Activated CD4-positive, alpha-beta memory T cell treated with anti-CD3 and anti-CD28 coated beads for 36 hours (primary cell): ENCODE measurements around the gene TEX101. TPM values are rescaled to one million over a fixed set of nuclear protein-coding genes. Genes with fewer than 3 reads are reported as not detected.

Experiments
- CTCF ChIA-PET: fragments of 350-600 bp; sonication (Branson Sonifier 250); formaldehyde crosslinking; loops from one replicate; lab custom pipeline; 2021; ENCODE audit warnings: antibody characterized with exemption, inconsistent platforms; lab: Charles Lee
- POLR2A ChIA-PET: fragments of 350-600 bp; sonication (Branson Sonifier 250); formaldehyde crosslinking; loops from one replicate; lab custom pipeline; 2021; ENCODE audit warnings: antibody characterized with exemption; lab: Charles Lee
- DNase-seq: peaks from one replicate; pipeline ENCODE4 v3.0.0-alpha.2; 2020
- H3K27ac Mint-ChIP-seq: one replicate; pipeline ENCODE4 v1.8.0; 2021; ENCODE audit warnings: mixed read lengths
- H3K27me3 Mint-ChIP-seq: one replicate; pipeline ENCODE4 v1.8.0; 2021; ENCODE audit warnings: mixed read lengths
- H3K36me3 Mint-ChIP-seq: one replicate; pipeline ENCODE4 v1.8.0; 2021; ENCODE audit warnings: mixed read lengths
- H3K4me1 Mint-ChIP-seq: one replicate; pipeline ENCODE4 v1.8.0; 2021; ENCODE audit warnings: low read depth, mixed read lengths
- H3K4me3 Mint-ChIP-seq: one replicate; pipeline ENCODE4 v1.8.0; 2021; ENCODE audit warnings: mild to moderate bottlenecking, mixed read lengths
- H3K9me3 Mint-ChIP-seq: one replicate; pipeline ENCODE4 v1.8.0; 2021; ENCODE audit warnings: mixed read lengths
- intact Hi-C: fragments of 100-400 bp; cut with micrococcal nuclease; formaldehyde crosslinking; loops from one replicate; pipeline ENCODE4 v1.15.1; 2023
- total RNA-seq, 2 experiments: library from RNA; stranded (reverse); gene quantifications; one replicate each; pipeline ENCODE4 v1.2.3, GENCODE V29; 2021

TEX101 gene
- total RNA-seq, 2 experiments from 2014 or later = not detected

DNA sequence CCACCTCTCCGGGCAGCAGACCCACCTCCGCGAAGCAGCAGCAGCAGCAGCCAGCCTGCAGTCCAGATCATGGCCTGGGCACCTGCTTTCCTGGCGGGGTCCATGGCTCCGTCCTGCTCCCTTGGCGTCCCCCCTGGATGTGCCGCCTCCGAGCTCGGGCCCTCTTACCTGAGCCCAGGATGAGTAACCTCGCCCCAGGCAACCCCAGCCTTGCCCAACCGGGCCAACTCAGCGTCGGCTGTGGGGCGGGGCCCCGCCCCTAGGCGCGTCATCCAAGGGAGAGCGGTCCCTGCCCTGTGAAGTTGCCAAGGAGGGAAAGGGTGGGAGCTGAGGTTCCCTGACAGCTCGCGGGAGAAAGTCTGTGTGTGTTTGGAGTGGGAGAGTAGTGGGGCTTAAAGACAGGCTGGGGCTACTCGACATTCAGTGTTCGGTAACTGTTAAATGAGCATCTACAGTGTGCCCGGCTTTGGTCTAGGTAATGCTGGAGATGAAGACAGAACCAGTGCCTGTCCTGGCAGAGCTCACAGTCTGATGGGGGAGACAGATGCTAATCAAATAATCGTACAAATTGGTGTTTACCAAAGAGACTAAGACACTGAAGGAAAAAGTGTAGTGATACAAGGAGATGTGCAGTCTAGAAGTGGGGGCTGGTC lies 50.9 kb downstream of the TEX101 start, which contains the start of gene LYPD3:
Gene LYPD3 (minus strand): TSS at position 141 of the 653 bp plus-strand sequence. CDS start 37 bp downstream, at position 104.
- Mint-ChIP-seq H3K4me3 (peak within 1 kb of the TSS; percentile 90), H3K4me1 (peaks cover 59% of the 10 kb centered on the region), H3K27me3 (no peaks in the 10 kb centered on the region), H3K27ac (peak within 1 kb of the TSS; percentile 82), H3K36me3 (no peaks in the 10 kb centered on the region), H3K9me3 (no peaks in the 10 kb centered on the region)
- ChIA-PET CTCF (interaction anchor here (10.3 kb wide), 1 partner anchor 18 kb away, joined by 86 read pairs; no protein-coding TSS in a partner anchor), POLR2A (interaction anchor here (1.1 kb wide), 1 partner anchor 38 kb away, joined by 4 read pairs; no protein-coding TSS in a partner anchor)
- no peak for DNase-seq
- intact Hi-C loops = loop anchor here (10.0 kb wide), 1 partner anchor 319 kb away; the partner anchor contains the start of gene KCNN4

DNA sequence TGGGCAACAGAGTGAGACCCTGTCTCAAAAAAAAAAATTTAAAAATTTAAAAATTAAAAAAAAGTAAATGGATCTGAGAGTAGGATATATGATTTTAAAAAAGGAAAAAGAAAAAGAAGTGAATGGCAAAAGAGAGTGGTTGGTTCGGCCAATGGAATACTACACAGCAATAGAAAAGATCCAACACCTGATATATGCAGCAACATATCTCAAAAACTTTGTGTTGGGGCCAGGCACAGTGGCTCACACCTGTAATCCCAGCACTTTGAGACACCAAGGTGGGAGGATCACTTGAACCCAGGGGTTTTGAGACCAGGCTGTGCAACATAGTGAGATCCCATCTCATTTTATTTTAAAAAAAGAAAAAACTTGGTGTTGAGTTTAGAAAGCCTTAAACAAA lies 52.1 kb downstream of the TEX101 start:
- Mint-ChIP-seq H3K4me1 (peaks cover 59% of the 10 kb centered on the region), H3K27ac (no peak overlapping the region), H3K9me3 (no peaks in the 10 kb centered on the region), H3K36me3 (no peaks in the 10 kb centered on the region), H3K27me3 (no peaks in the 10 kb centered on the region), H3K4me3 (no peak overlapping the region)
- POLR2A ChIA-PET = no interaction called here
- CTCF ChIA-PET = interaction anchor here (2.6 kb wide), 1 partner anchor 20 kb away, joined by 5 read pairs; no protein-coding TSS in a partner anchor
- intact Hi-C loops = loop anchor here (10.0 kb wide), 1 partner anchor 318 kb away; the partner anchor contains the start of gene KCNN4
- no peak for DNase-seq

- H3K27me3 Mint-ChIP-seq = no peaks in the 10 kb centered on the region
- no peaks in the 10 kb centered on the region for H3K9me3 Mint-ChIP-seq
- DNase-seq = no peak
- peaks cover 54% of the 10 kb centered on the region for H3K4me1 Mint-ChIP-seq
- H3K36me3 Mint-ChIP-seq = no peaks in the 10 kb centered on the region
- H3K4me3 Mint-ChIP-seq = no peak overlapping the region
- H3K27ac Mint-ChIP-seq = peak overlapping the region; percentile 14
- POLR2A ChIA-PET = no interaction called here
- intact Hi-C loops = loop anchor here (10.0 kb wide), 1 partner anchor 318 kb away; the partner anchor contains the start of gene KCNN4
- CTCF ChIA-PET = interaction anchor here (0.7 to 2.6 kb wide), 3 partner anchors 20 to 53 kb away, joined by 3 to 5 read pairs (median 5); partner anchors contain the start of gene PHLDB3
Measured at GRCh38 chr19:43467276-43467675, 52.6 kb downstream of the TEX101 start.

DNA sequence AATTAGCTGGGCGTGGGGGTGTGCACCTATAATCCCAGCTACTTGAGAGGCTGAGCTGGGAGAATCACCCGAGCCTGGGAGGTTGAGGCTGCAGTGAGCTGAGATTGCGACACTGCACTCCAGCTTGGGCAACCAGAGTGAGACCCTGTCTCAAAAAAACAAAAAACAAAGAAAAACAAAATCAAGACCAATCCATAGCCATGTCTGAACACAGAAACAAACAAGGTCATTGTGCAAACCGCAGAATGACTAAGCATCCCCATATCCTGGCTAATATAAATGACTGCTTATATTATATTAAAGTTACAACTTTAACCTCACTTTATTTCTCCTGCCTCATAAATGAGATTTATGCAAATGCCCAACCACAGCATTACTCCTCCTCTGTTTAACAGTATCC lies 53.0 kb downstream of the TEX101 start:
- CTCF ChIA-PET = interaction anchor here (0.7 to 2.6 kb wide), 3 partner anchors 21 to 52 kb away, joined by 3 to 5 read pairs (median 5); partner anchors contain the start of gene PHLDB3
- Mint-ChIP-seq H3K27me3 (no peaks in the 10 kb centered on the region), H3K36me3 (no peaks in the 10 kb centered on the region), H3K4me3 (no peak overlapping the region), H3K9me3 (no peaks in the 10 kb centered on the region), H3K27ac (peak overlapping the region; percentile 53), H3K4me1 (peaks cover 50% of the 10 kb centered on the region)
- DNase-seq = no peak
- POLR2A ChIA-PET = no interaction called here
- intact Hi-C loops = loop anchor here (10.0 kb wide), 1 partner anchor 317 kb away; the partner anchor contains the start of gene KCNN4

Other genes starting within 250 kb of the TEX101 start
- gene PSG5, start 228.4 kb upstream of the TEX101 start, total RNA-seq = not detected
- not detected for gene PSG4, start 209.3 kb upstream of the TEX101 start, total RNA-seq
- gene PSG9, start 145.4 kb upstream of the TEX101 start, total RNA-seq = not detected
- not detected for gene CD177, start 61.2 kb upstream of the TEX101 start, total RNA-seq
- gene LYPD3, start 50.7 kb downstream of the TEX101 start, total RNA-seq = 1 to 10 TPM; 2.3 TPM
- 10 to 100 TPM; 13.5 to 15.2 TPM for gene PHLDB3, start 89.9 kb downstream of the TEX101 start, total RNA-seq
- gene ETHE1, start 112.3 kb downstream of the TEX101 start, total RNA-seq = 100 to 1,000 TPM; 104 to 112 TPM
- gene ZNF575, start 118.3 kb downstream of the TEX101 start, total RNA-seq = 1 to 10 TPM; 3.1 to 3.7 TPM
- gene XRCC1, start 160.6 kb downstream of the TEX101 start, total RNA-seq = 10 to 100 TPM; 42.5 to 43.0 TPM
- gene PINLYP, start 160.9 kb downstream of the TEX101 start, total RNA-seq = 1 to 10 TPM; 2.2 to 3.7 TPM
- gene IRGQ, start 181.2 kb downstream of the TEX101 start, total RNA-seq = 10 to 100 TPM; 18.3 to 19.9 TPM
- 10 to 100 TPM; 12.6 to 14.1 TPM for gene ZNF576, start 181.7 kb downstream of the TEX101 start, total RNA-seq
- under 1 TPM; 0.39 to 0.59 TPM for gene SRRM5, start 197.2 kb downstream of the TEX101 start, total RNA-seq
- gene ZNF428, start 204.7 kb downstream of the TEX101 start, total RNA-seq = 10 to 100 TPM; 11.7 to 12.5 TPM
- gene CADM4, start 225.0 kb downstream of the TEX101 start, total RNA-seq = under 1 TPM; 0.39 to 0.57 TPM